NCI-H1105 (cell line): ENCODE results near the gene MTERF1.
"Not testable (repeated sequence)": the region's sequence is repeated elsewhere in the genome, so short reads cannot be mapped to it uniquely, and the experiment has no call there.

Experiments
- DNase-seq: peaks from one replicate; lab custom pipeline; 2025; lab: John Stamatoyannopoulos, UW

The MTERF1 gene, protein sequence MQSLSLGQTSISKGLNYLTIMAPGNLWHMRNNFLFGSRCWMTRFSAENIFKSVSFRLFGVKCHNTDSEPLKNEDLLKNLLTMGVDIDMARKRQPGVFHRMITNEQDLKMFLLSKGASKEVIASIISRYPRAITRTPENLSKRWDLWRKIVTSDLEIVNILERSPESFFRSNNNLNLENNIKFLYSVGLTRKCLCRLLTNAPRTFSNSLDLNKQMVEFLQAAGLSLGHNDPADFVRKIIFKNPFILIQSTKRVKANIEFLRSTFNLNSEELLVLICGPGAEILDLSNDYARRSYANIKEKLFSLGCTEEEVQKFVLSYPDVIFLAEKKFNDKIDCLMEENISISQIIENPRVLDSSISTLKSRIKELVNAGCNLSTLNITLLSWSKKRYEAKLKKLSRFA

GRCh38 chr7:91880413-91881241, at the start of gene MTERF1:
Gene MTERF1, minus strand, starts transcription at chr7:91880702. Its CDS starts 619 bp downstream, at chr7:91880083.
- DNase-seq: peak; percentile 95

DNA sequence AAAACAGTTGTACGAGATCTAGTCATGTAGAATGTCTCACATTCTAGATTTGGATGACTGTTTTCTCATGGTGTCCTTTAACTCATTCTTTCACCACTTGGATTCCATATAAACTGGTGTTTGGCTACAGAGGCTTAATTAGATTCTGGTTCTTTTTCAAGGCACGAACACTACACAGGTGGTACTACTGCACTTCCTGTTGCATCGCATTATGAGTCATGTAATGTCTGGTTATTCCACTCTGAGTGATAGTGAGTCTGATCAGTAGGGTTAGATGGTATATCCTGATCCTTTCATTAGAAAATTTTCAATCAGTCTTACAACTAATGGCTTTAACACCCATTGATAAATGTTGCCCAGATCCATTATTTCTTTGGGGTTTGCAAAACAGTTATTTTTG, 49.0 kb upstream of the MTERF1 start:
- no peak for DNase-seq

- DNase-seq: no peak
These were observed 47.4 kb upstream of the MTERF1 start for GRCh38 chr7:91927912-91928311.

- no peak for DNase-seq
These were observed 42.4 kb upstream of the MTERF1 start for GRCh38 chr7:91922857-91923256.

DNA sequence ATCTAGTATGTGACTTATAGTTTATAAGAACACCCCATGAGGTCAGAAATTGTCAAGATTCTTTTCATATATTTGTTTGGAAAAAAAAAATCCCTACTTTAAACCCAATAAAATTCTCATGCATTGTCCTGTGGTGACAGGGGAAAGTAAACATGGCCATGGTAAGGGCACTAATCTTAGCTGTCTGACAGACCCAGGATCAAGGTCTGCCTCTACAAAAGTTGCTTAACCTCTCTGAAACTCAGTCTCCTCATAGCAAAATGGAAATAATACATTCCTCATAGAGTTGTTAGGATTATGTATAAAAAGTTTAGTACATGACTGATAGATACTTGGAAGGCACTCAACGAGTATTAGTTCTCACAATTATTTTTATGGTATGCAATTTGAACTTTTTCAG, 37.9 kb upstream of the MTERF1 start:
- no peak for DNase-seq

DNA sequence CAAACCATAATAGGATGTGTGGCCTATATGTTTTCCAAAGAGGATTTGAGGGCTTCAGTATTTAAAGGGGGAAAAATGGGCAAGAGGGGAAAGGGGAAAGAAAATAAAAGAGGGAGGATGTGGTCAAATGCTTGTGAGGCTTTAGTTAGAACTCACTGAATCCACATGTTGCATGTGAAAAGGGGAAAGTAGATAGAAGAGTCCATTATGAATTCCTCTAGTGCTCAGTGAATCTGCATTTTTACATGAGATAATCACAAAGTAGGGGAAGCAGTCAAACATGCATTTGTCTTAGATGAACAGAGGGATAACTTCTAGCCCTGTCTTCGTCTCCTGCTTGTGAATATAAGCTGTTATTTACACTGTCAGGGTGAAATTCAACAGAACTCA, 35.5 kb upstream of the MTERF1 start:
- DNase-seq: no peak

DNA sequence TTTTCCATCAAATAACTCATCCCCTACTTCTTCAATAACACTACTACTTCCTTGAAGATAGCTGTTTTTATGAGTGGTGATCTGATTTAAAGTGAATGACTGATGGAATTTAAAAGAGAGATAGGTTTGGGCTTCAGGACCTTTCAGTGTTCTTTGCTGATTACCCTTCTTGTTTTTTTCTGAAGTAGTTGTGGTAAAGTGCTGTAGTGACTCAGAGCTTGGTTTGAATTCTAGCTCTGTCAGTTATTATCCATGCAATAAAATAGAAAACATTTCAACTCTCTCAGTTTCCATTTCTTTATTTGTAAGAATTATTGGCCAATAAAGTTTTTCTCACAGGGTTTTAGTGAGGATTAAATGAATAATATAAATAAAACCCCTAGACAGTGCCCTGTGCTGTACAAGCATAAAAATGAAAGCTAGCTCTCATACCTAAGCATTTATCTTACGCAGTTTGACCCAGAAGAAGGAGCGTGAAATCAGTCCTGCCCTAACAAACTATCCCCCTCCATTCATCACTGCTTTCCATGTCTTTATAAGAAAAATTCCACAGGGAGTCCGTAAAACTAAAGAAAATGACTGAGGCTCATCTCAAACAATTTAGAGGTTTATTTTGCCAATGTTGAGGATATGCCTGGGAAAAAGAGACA, 35.0 kb upstream of the MTERF1 start:
- DNase-seq: no peak

- no peak for DNase-seq
These were observed 33.1 kb upstream of the MTERF1 start for GRCh38 chr7:91913612-91914011.

DNA sequence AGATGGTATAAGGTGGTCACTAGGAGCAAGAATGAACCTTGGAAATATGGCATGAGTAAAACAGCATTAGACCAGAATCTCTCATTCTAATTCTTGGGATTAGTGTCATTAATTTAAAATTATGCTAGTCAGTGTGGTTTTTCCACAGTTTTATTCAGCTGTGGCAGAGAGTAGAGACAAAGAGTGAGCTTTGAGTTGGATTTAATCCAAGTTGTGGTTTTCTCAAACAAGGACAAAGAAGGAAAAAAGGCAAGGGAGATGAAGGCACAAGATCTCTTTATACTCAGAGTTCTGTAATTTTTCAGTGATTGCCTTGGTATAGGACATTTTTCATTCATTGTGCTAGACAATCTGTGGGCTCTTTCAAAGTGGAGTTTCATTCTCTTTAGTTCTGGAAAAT, 32.0 kb upstream of the MTERF1 start:
- no peak for DNase-seq

DNA sequence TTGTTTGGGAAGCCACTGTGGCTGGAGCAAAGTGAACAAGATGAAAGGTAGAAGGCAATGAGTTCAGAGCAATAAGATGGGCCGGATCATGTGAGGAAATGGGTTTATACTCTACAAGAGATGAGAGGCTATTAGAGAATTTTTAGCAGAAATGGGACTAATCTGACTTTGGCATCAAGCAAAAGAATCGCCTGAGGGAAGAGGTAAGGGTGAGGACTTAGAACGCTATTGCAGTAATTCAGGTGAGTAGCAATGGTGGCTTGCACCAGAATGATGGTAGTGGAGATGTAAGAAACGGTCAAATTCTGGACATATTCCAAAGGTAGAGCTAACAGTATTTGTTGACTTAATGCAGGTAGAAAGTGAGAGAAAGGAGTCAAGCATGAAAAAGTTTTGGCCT, 30.6 kb upstream of the MTERF1 start:
- DNase-seq: no peak

GRCh38 chr7:91910171-91910570, 29.7 kb upstream of the MTERF1 start:
- no peak for DNase-seq

DNA sequence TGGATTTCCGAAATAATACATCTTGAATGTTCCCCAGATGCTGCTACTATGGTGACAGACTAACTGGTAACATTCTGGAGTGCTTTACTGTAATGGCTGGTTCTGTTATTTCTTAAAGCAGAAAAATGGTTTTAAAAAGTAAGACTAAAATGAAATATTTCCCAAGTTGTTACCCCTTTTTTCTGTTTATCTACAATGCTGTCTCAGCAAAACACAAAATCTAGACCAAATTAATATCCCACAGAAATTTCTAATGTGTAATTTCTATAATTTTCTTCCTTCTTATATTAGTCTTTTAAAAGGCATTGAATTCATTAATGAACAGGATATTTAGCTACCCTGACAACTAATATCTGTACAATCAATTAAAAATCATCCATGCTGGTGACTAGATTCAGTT, 19.1 kb upstream of the MTERF1 start:
- DNase-seq: no peak

GRCh38 chr7:91898240-91898992, 17.9 kb upstream of the MTERF1 start:
- DNase-seq: no peak

- DNase-seq: no peak
These were observed 14.4 kb upstream of the MTERF1 start for GRCh38 chr7:91894781-91895480.

- not testable (repeated sequence) for DNase-seq
These were observed 13.2 kb upstream of the MTERF1 start for GRCh38 chr7:91893699-91894098.

GRCh38 chr7:91892821-91893340, 12.4 kb upstream of the MTERF1 start:
- DNase-seq: no peak

GRCh38 chr7:91892099-91892705, 11.7 kb upstream of the MTERF1 start:
- DNase-seq: no peak

DNA sequence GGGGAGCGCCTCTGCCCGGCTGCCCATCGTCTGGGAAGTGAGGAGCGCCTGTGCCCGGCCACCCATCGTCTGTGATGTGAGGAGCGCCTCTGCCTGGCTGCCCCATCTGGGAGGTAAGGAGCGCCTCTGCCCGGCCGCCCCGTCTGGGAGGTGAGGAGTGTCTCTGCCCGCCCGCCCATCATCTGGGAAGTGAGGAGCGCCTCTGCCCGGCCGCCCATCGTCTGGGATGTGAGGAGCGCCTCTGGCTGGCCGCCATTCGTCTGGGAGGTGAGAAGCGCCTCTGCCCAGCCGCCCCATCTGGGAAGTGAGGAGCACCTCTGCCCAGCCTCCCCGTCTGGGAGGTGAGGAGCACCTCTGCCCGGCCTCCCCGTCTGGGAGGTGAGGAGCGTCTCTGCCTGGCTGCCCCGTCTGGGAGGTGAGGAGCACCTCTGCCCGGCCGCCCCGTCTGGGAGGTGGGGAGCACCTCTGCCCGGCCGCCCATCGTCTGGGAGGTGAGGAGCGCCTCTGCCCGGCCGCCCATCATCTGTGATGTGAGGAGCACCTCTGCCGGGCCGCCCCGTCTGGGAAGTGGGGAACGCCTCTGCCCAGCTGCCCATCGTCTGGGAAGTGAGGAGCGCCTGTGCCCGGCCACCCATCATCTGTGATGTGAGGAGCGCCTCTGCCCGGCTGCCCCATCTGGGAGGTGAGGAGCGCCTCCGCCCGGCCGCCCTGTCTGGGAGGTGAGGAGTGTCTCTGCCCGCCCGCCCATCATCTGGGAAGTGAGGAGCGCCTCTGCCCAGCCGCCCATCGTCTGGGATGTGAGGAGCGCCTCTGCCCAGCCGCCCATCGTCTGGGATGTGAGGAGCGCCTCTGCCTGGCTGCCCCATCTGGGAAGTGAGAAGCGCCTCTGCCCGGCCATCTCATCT, 8.0 kb upstream of the MTERF1 start:
- DNase-seq: not testable (repeated sequence)
